HG03575 (cell line): Measurements from ENCODE around the gene LGALS1.

Source experiments
- ATAC-seq: cut with Tn5 transposase; IDR thresholded peaks from one replicate; pipeline ENCODE4 v1.9.1; 2021; ENCODE audit not compliant: unreplicated experiment, insufficient number of reproducible peaks, low FRiP score; ENCODE audit errors: extremely low read depth

Gene LGALS1

GRCh38 chr22:37659897-37660708 lies 15.3 kb upstream of the LGALS1 start:
- ATAC-seq: no peak

- ATAC-seq: no peak
Observed at GRCh38 chr22:37660709-37661045, 14.8 kb upstream of the LGALS1 start.

GRCh38 chr22:37661160-37661924 lies 14.1 kb upstream of the LGALS1 start:
- ATAC-seq: no peak

DNA sequence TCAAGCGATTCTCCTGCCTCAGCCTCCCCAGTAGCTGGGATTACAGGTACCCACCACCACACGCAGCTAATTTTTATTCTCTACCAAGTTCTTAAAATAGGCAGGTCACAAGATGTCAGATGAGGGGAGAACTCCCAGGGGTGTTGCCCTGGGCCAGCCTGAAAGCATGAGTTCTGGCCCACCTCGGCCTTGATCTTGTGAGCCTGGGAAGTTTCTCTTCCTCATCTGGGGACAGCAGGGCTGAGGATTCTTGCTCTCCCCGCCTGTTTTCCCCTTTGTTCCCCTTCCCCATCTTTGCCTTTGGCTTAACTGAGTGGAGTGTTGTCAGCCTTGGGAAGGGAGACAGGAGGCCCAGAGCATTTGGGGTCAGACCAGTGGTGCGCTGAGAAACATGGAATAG lies 13.4 kb upstream of the LGALS1 start:
- no peak for ATAC-seq

DNA sequence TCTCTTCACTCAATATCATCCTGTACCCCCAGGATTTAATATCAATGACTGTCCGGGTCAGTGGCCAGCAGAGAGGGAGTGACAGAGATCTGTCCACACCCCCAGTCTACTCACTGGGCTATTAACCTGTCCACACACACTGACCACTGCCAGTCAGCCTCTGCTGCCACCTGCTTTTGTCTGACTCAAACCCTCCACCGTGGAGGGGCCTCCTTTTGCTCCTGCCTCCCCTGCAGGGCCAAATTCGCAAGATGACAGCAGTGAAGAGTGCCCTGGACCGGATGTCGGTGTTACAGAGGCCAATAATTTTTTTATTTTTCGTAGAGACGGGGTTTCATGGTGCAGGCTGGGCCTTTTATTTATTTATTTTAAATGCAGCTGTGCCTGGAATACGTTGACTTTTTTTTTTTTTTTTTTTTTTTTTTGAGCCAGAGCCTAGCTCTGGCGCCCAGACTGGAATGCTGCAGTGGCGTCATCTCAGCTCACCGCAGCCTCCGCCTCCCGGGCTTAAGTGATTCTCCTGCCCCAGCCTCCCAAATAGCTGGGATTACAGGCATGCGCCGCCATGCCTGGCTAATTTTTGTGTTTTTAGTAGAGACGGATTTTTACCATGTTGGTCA lies 11.8 kb upstream of the LGALS1 start:
- no peak for ATAC-seq

DNA sequence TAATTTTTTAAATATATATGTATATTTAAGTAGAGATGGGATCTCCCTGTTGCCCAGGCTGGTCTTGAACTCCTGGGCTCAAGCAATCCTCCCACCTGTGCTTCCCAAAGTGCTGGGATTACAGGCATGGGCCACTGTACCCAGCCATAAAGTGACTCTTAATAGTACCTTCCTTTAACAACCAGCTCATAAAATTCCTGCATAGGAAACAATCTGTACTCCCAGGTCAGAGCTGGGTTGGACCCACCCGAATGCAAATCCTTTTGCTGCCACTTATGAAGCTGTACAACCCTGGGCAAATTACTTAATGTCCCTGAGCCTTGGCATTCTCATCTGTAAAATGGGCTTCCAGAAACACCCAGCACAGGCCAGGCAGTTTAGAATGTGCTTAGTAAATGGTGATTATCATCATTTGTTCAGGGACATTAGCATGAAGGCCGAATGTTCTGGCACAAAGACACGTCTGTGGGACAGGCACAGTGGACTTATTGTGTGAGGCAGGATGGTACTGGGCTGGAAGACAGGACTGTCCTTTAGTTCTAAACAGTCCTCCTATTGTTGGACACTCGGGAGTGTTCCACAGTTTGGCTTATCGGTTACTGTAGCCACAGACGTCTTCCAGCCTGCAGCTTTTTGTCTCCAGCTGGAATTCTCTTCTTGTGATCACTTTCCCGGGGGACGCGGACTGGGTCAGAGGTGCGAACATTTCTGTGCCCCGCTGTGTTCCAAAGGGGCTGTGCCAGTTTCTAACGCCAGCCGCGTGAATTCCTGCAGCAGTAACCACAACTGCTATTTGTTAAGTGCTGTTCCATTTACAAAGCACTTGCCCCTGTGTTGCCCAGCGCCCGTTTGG lies 11.0 kb upstream of the LGALS1 start:
- no peak for ATAC-seq

DNA sequence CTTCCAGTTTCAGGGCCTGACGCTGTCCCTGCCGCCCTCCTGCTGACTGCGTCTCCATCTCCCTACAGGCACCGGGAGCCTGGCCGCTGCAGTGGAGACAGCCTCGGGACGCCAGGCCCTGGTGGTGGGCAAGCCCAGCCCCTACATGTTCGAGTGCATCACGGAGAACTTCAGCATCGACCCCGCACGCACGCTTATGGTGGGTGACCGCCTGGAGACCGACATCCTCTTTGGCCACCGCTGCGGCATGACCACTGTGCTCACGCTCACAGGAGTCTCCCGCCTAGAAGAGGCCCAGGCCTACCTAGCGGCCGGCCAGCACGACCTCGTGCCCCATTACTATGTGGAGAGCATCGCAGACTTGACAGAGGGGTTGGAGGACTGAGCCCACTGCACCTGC lies 9.9 kb upstream of the LGALS1 start:
- no peak for ATAC-seq

GRCh38 chr22:37669586-37669985 lies 5.8 kb upstream of the LGALS1 start:
- ATAC-seq: no peak

DNA sequence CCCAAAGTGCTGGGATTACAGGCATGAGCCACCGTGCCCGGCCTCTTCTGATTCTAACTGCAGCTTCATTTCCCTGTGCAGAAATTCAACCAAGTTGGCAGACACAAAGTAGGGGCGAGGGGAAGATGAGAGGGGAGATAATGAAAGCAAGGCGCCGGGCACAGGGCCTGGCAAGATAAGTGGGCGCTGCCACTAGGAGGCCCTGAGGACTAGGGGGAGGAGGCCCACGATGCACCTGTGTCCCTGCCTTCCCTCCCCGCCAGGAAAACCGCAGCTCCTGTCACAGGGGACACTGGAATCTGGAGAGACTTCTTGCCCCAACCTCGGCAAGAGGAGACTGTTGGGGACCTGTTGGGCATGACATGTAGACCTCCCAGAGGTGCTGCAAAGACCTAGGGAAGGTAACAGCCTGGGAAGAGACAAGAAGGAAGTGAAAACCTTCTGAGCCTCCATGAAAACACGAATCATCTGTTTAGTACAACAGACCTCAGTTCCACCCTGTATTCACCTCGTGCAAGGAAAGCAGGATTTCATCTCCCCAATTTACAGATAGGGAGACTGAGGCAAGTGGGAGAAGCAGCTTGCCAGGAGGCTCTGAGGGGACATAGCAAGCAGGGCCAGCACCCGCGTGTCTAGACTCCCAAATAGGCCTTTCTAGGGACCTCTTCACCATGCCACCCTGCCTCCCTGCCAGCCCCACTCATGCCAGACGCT lies 3.1 kb upstream of the LGALS1 start:
- ATAC-seq: no peak

DNA sequence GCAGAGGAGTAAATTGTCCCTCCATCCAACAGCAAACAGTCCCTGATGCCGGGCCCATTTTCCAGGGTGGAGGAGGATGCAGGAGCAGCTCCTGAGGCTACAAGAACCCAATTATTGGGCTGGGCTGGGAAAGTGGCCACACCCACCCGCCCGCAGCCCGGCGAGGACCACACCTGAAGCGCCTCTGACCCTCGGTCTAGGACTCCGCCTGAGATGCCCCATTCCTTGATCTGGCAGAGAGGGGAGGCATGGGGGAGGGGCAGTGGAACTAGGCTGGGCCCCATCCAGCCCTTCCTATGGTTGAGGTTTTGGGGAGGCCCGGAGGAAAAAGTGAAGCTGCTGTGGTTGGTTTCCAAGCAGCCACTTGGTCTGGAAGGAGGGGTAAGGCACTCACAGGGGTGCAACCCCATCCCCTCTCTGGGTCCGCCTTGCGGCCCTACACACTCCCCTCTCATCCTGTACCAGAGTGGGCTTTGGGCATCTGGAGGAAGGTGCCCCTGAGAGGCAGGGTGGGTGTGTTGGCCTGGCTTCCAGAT lies 2.4 kb upstream of the LGALS1 start:
- no peak for ATAC-seq

GRCh38 chr22:37674248-37674647 lies 1.2 kb upstream of the LGALS1 start:
- no peak for ATAC-seq

DNA sequence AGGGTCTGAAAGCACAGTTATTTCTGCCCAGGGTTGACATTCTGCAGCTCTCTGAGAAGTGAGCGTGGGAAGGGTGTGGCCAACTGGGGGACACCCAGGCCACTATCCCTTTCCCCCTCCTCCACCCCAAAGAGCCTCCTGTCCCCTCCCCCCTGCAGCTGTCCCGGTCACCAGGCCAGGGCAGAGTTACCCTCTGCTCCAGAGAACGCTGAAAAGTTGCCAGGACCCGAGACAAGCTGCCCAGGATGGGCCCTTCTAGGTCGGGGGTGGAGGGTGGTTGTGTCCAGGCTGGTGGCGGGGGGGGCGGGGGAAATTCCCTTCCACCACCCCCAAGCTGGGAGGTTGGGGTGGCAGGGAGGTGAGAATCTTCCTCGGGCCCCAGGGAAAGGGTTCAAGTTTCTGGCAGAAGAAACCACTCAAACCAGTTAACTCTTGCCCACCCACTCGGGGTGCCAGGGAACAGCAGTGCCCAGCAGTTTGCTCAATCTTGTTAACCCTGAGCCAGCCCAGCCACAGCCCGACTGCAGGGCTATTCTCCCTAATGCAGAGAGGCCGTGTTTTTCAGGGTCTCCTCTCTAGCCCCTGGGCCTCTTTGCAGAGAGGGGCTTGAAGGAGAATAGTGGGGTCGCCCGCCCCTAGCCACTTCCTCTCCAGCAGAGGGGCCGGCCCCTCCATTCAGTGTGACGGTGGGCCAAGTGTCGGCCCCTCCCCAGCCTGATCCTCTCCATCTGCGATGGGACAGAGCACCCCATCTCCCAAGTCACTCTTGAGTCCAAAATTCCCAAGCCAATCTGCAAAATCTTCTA lies 697 bp downstream of the LGALS1 start:
- ATAC-seq: no peak

DNA sequence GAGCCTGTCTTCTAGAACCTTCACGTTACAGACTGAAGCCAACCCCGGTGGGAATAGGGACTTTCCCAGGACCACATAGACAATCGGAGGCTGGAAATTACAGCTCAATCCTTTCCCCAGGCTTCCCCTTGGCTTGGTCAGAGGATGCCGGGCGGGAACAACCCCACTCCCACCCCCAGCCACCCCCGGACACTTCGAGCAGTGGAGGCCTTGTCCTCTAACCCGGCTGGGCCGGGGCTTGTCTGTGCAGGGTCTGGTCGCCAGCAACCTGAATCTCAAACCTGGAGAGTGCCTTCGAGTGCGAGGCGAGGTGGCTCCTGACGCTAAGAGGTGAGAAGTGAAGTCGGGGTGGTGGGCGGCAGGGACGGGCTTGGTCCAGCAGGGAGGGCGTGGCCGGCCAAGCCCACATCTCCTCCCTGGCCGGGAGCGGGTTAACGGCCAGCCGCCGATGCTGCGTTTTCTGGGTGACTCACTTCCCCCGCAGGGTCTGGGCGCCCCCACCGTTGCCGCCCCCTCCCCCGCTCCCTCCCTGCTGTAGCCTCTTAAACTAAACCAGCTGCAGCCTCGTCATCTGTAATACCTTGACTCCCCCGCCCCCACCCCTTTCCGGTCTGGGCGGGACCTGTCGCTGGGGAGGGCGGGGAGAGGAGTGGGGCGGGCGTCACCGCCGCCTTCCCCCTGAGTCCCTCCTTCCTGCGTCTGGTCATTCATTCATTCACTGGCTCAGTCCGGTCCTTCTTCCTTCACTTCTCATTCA lies 1.5 kb downstream of the LGALS1 start:
- ATAC-seq: no peak

DNA sequence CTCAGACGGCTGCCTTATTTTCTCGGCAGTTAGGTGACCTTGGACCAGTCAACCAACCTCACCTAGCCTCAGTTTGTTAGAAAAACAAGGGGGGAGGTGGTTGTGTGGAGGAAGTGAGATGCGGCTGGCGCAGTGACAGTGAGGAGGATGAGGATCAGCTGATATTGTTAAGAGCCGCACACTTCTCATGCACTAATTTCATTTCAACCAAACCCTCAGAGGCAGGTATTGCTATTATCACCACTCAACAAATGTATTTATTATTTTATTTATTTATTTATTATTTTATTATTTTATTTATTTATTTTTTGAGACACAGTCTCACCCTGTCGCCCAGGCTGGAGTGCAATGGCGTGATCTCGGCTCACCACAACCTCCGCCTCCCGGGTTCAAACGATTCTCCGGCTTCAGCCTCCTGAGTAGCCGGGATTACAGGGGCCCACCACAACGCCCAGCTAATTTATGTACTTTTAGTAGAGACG lies 2.1 kb downstream of the LGALS1 start:
- no peak for ATAC-seq

DNA sequence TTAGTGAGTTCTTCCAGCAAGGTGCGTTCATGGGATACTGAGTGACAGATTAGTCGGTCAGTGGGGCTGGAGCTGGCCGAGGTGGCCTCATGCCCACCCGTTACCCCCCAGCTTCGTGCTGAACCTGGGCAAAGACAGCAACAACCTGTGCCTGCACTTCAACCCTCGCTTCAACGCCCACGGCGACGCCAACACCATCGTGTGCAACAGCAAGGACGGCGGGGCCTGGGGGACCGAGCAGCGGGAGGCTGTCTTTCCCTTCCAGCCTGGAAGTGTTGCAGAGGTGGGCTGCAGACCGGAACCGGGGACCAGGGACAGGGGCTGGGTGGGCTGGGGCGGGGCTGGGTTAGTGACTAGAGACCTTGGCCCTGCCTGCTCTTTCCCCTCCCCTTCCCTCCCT lies 2.9 kb downstream of the LGALS1 start:
- no peak for ATAC-seq

GRCh38 chr22:37679670-37680069 lies 4.2 kb downstream of the LGALS1 start:
- ATAC-seq: no peak
